HepG2 (cell line): ENCODE measurements around the gene ATP6V0A1. TPM values are rescaled to one million over a fixed set of nuclear protein-coding genes. Genes with fewer than 3 reads are reported as not detected.

Experiments
- GATAD2A ChIP-seq: IDR thresholded peaks from 2 replicates; pipeline ENCODE4 v1.6.1; 2016
- HIC2 ChIP-seq: sonication (generic); formaldehyde crosslinking; IDR thresholded peaks from 2 replicates; pipeline ENCODE4 v1.9.0; 2022; ENCODE audit warnings: low read depth, missing genetic modification reagents
- HNRNPL ChIP-seq: fragments of 200-400 bp; formaldehyde crosslinking; IDR thresholded peaks from 2 replicates; pipeline ENCODE4 v1.6.1; 2017; ENCODE audit warnings: mild to moderate bottlenecking, low read depth, low read length
- MLLT10 ChIP-seq: sonication (generic); formaldehyde crosslinking; IDR thresholded peaks from 2 replicates; pipeline ENCODE4 v1.4.0; 2020; ENCODE audit warnings: missing genetic modification reagents
- NR0B2 ChIP-seq: sonication (generic); formaldehyde crosslinking; IDR thresholded peaks from 2 replicates; pipeline ENCODE4 v1.4.0; 2020; ENCODE audit warnings: mild to moderate bottlenecking, missing genetic modification reagents
- PATZ1 ChIP-seq: sonication (generic); formaldehyde crosslinking; IDR thresholded peaks from 2 replicates; pipeline ENCODE4 v1.4.0; 2020; ENCODE audit warnings: missing genetic modification reagents
- PAXIP1 ChIP-seq: sonication (generic); formaldehyde crosslinking; conservative IDR thresholded peaks from 2 replicates; pipeline ENCODE4 v1.4.0; 2020; ENCODE audit warnings: mild to moderate bottlenecking, missing genetic modification reagents, moderate library complexity
- SAP130 ChIP-seq: IDR thresholded peaks from 2 replicates; pipeline ENCODE4 v1.6.1; 2016; ENCODE audit warnings: low read depth
- SKIL ChIP-seq: sonication (generic); formaldehyde crosslinking; IDR thresholded peaks from 2 replicates; pipeline ENCODE4 v1.8.0; 2022; ENCODE audit warnings: missing genetic modification reagents, mild to moderate bottlenecking, moderate library complexity, borderline replicate concordance
- TFDP1 ChIP-seq: IDR thresholded peaks from 2 replicates; pipeline ENCODE4 v1.6.1; 2016; ENCODE audit warnings: missing compliant biosample characterization, missing genetic modification reagents, borderline replicate concordance
- YY1 ChIP-seq: IDR thresholded peaks from 2 replicates; pipeline ENCODE4 v1.6.1; 2011; ENCODE audit warnings: low read length, low read depth, moderate library complexity, mild to moderate bottlenecking; ENCODE audit not compliant: insufficient read depth, insufficient replicate concordance
- ZNF446 ChIP-seq: sonication (generic); formaldehyde crosslinking; IDR thresholded peaks from 2 replicates; pipeline ENCODE4 v1.5.0; 2020; ENCODE audit warnings: mild to moderate bottlenecking, missing genetic modification reagents
- ZNF709 ChIP-seq: sonication (generic); formaldehyde crosslinking; IDR thresholded peaks from 2 replicates; pipeline ENCODE4 v1.5.0; 2020; ENCODE audit warnings: mild to moderate bottlenecking, missing genetic modification reagents
- ZNF710 ChIP-seq: sonication (generic); formaldehyde crosslinking; IDR thresholded peaks from 2 replicates; pipeline ENCODE4 v1.5.0; 2020; ENCODE audit warnings: mild to moderate bottlenecking, missing genetic modification reagents, borderline replicate concordance
- polyA plus RNA-seq, 8 experiments: library from polyadenylated mRNA; depleted of rRNA in 3 of 8; stranded (reverse) in 7 of 8; unstranded in 1 of 8; fragments of >200 nt; fragmentation: Illumina TruSeq in 4 of 8; extraction: Trizol in 4 of 8; gene quantifications; 2 replicates each; pipeline versions ENCODE4 v1.2.1 to v1.2.3, GENCODE V29; 2011 to 2016; ENCODE audit warnings: low read depth in 4 of 8, missing spikeins in 1 of 8, mixed read lengths in 1 of 8; ENCODE audit not compliant: insufficient read depth in 1 of 8
- total RNA-seq, 5 experiments: library from RNA; depleted of rRNA; stranded (reverse); fragments of >200 nt; fragmentation: Illumina TruSeq; extraction: Trizol; gene quantifications; 2 replicates each; pipeline ENCODE4 v1.2.3, GENCODE V29; 2016; ENCODE audit warnings: low read depth in 1 of 5

ATP6V0A1 gene
- total and polyA plus RNA-seq, 2 of the 13 experiments (the other 11 are each of a cell fraction or from before 2014, with no cell fraction given), result 27.9 to 54.1 TPM

- TF ChIP-seq ZNF710 (CRISPR knock-in tag) (0 out of 2 replicates have a peak, but pooled peaks have one; percentile 58), SKIL (CRISPR knock-in tag) (peak; percentile 56; the same call in 1 of the 2 replicates), TFDP1 (no peak), NR0B2 (0 out of 2 replicates have a peak, but pooled peaks have one; percentile 24), ZNF709 (peak; percentile 42; the same call in 1 of the 2 replicates), HNRNPL (0 out of 2 replicates have a peak, but pooled peaks have one; percentile 41), MLLT10 (CRISPR knock-in tag) (no peak), PATZ1 (peak; percentile 83), SAP130 (CRISPR knock-in tag) (0 out of 2 replicates have a peak, but pooled peaks have one; percentile 21), PAXIP1 (peak; percentile 81), ZNF446 (CRISPR knock-in tag) (0 out of 2 replicates have a peak, but pooled peaks have one; percentile 50), GATAD2A (CRISPR knock-in tag) (peak; percentile 82), HIC2 (CRISPR knock-in tag) (0 out of 2 replicates have a peak, but pooled peaks have one; percentile 4), YY1 (peak; percentile 81)
Measured at GRCh38 chr17:42522263-42522790, 63.6 kb downstream of the ATP6V0A1 start (continued).
